ENCODE measurements around the gene ECD.

GRCh38 chr10:73168465-73168803 lies 626 bp upstream of the ECD start:
- TF ChIP-seq, protein P1, sequence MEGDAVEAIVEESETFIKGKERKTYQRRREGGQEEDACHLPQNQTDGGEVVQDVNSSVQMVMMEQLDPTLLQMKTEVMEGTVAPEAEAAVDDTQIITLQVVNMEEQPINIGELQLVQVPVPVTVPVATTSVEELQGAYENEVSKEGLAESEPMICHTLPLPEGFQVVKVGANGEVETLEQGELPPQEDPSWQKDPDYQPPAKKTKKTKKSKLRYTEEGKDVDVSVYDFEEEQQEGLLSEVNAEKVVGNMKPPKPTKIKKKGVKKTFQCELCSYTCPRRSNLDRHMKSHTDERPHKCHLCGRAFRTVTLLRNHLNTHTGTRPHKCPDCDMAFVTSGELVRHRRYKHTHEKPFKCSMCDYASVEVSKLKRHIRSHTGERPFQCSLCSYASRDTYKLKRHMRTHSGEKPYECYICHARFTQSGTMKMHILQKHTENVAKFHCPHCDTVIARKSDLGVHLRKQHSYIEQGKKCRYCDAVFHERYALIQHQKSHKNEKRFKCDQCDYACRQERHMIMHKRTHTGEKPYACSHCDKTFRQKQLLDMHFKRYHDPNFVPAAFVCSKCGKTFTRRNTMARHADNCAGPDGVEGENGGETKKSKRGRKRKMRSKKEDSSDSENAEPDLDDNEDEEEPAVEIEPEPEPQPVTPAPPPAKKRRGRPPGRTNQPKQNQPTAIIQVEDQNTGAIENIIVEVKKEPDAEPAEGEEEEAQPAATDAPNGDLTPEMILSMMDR (IDR thresholded peaks at IDR 0.05), result no peak
- TF ChIP-seq POLR2A (IDR thresholded peaks at IDR 0.05), result no peak

Data from lower leg skin (tissue), 3 donors.